GM19397 (cell line): ENCODE data around the gene C1QL1.

Experiments used
- ATAC-seq: cut with Tn5 transposase; IDR thresholded peaks from one replicate; pipeline ENCODE4 v1.9.1; 2021; ENCODE audit warnings: mild to moderate bottlenecking, moderate library complexity; ENCODE audit not compliant: unreplicated experiment

C1QL1 gene

GRCh38 chr17:44968225-44969143 is at the start of gene C1QL1:
Gene C1QL1, minus strand, starts transcription at chr17:44968303. Its CDS starts 255 bp downstream, at chr17:44968048.
- ATAC-seq: peak; percentile 84

GRCh38 chr17:45016823-45017222 is 48.7 kb upstream of the C1QL1 start:
- ATAC-seq: no peak

GRCh38 chr17:45016237-45016636 is 48.1 kb upstream of the C1QL1 start:
- no peak for ATAC-seq

GRCh38 chr17:45013021-45013997 is 45.2 kb upstream of the C1QL1 start:
- no peak for ATAC-seq

GRCh38 chr17:45011767-45012166 is 43.7 kb upstream of the C1QL1 start:
- ATAC-seq: no peak

GRCh38 chr17:45009676-45010467 is 41.8 kb upstream of the C1QL1 start:
- ATAC-seq: no peak

- ATAC-seq: no peak
Observed at GRCh38 chr17:45008216-45008615, 40.1 kb upstream of the C1QL1 start.

GRCh38 chr17:45006927-45007461 is 38.9 kb upstream of the C1QL1 start:
- ATAC-seq: no peak

- no peak for ATAC-seq
Observed at GRCh38 chr17:45005700-45006099, 37.6 kb upstream of the C1QL1 start.

GRCh38 chr17:45004388-45004787 is 36.3 kb upstream of the C1QL1 start:
- no peak for ATAC-seq

GRCh38 chr17:45003877-45004276 is 35.8 kb upstream of the C1QL1 start:
- no peak for ATAC-seq

- ATAC-seq: no peak
Observed at GRCh38 chr17:45001310-45001709, 33.2 kb upstream of the C1QL1 start.

GRCh38 chr17:44999433-44999832 is 31.3 kb upstream of the C1QL1 start:
- no peak for ATAC-seq

- no peak for ATAC-seq
Observed at GRCh38 chr17:44998646-44999045, 30.5 kb upstream of the C1QL1 start.

GRCh38 chr17:44997733-44998520 is 29.8 kb upstream of the C1QL1 start:
- ATAC-seq: no peak

- ATAC-seq: no peak
Observed at GRCh38 chr17:44996304-44996703, 28.2 kb upstream of the C1QL1 start.

- no peak for ATAC-seq
Observed at GRCh38 chr17:44995436-44996001, 27.4 kb upstream of the C1QL1 start.

- ATAC-seq: no peak
Observed at GRCh38 chr17:44992242-44992939, 24.3 kb upstream of the C1QL1 start.

- ATAC-seq: no peak
Observed at GRCh38 chr17:44990994-44991393, 22.9 kb upstream of the C1QL1 start.
